ENCODE results near the gene SYT1. TPM values are rescaled to one million over a fixed set of nuclear protein-coding genes. Genes with fewer than 3 reads are reported as not detected.

SYT1 gene
- total and polyA plus RNA-seq, 2 donors (not counting 3 experiments of a cell fraction or from before 2014, with no cell fraction given) = 3.2 to 15.3 TPM

DNA sequence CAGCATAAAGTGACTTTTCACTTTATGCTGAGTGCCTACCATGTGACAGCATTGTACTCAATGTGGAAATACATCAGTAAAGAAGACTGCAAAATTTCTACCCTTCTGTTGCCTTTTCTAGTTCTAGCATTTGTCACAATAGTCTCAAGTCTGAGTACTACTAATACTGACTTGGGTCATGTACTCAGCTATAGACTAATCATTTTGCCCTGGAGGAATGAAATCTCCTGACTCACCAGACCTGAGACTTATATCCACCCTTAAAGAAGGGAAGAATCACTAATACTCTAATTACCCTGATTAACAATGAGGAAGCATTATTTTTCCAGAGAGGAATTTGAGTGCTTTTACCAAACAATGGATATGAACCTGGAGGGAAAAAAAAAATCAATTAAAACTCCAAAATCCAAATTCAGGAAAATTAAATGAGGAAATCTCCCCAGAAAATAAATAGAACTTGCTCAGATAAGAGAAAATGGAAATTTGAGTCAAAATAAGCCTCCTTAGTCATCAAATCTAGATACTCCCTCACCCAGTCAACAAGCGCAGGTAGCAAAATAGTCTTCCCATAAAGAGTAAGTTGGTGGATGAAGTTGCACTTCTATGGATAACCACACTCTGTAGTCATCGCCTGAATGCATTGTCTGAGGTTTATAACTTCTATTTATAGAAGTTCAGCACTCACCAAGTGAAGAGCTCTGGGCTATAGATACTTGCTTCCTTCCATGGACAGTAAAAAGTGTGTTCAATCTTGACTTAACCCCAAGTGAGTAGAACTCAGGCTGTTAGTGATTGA, 386.6 kb downstream of the SYT1 start:
- BruUV-seq (replicated peaks) = no TSS peak
- no peaks in the 10 kb centered on the region for H3K79me2 ChIP-seq (ENCODE audit: control insufficient read depth, insufficient read depth, low read length)
- DNase-seq (ENCODE audit: low read depth, low spot score) (no peak), FAIRE-seq (no peak)
- dilution Hi-C loops (cut with MboI; ENCODE audit: extremely low pct_ligation_motif_present, low sequenced_read_pairs) = no loop called here
- no peak overlapping the region for H2AFZ ChIP-seq (ENCODE audit: low read depth, low read length)
- H3K27me3 ChIP-seq (ENCODE audit: control insufficient read depth in 2 of 2, insufficient read depth in 2 of 2, low read length in 2 of 2) = peaks cover 0 to 1% of the 10 kb centered on the region in 2 experiments
- no peak for TF ChIP-seq GATA2 (IDR thresholded peaks at IDR 0.05; ENCODE audit: insufficient read depth, insufficient read length, low read depth, low read length)
- TF ChIP-seq MYC (IDR thresholded peaks at IDR 0.05; ENCODE audit: low read depth, low read length) = no peak
- TF ChIP-seq JUN (IDR thresholded peaks at IDR 0.05; ENCODE audit: borderline replicate concordance, insufficient read depth, insufficient read length, low read depth) = no peak
- TF ChIP-seq, protein P1, sequence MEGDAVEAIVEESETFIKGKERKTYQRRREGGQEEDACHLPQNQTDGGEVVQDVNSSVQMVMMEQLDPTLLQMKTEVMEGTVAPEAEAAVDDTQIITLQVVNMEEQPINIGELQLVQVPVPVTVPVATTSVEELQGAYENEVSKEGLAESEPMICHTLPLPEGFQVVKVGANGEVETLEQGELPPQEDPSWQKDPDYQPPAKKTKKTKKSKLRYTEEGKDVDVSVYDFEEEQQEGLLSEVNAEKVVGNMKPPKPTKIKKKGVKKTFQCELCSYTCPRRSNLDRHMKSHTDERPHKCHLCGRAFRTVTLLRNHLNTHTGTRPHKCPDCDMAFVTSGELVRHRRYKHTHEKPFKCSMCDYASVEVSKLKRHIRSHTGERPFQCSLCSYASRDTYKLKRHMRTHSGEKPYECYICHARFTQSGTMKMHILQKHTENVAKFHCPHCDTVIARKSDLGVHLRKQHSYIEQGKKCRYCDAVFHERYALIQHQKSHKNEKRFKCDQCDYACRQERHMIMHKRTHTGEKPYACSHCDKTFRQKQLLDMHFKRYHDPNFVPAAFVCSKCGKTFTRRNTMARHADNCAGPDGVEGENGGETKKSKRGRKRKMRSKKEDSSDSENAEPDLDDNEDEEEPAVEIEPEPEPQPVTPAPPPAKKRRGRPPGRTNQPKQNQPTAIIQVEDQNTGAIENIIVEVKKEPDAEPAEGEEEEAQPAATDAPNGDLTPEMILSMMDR (IDR thresholded peaks at IDR 0.05; ENCODE audit: extremely low read depth in 1 of 2, insufficient read depth in 1 of 2, low read depth in 1 of 2, low read length in 2 of 2) = no peak
- TF ChIP-seq, protein P2, sequence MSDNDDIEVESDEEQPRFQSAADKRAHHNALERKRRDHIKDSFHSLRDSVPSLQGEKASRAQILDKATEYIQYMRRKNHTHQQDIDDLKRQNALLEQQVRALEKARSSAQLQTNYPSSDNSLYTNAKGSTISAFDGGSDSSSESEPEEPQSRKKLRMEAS (IDR thresholded peaks at IDR 0.05; ENCODE audit: insufficient read depth, insufficient read length) = no peak
- no peak for TF ChIP-seq EZH2 (IDR thresholded peaks at IDR 0.05; ENCODE audit: borderline replicate concordance, low read depth, low read length, severe bottlenecking)
- TF ChIP-seq FOS (IDR thresholded peaks at IDR 0.05; ENCODE audit: borderline replicate concordance, insufficient read depth, low read length) = no peak
- TF ChIP-seq POLR2AphosphoS5 (IDR thresholded peaks at IDR 0.05; ENCODE audit: insufficient read depth, low read depth, low read length) = no peak
- TF ChIP-seq POLR2A (IDR thresholded peaks at IDR 0.05; ENCODE audit: low read depth, low read length) = no peak
- no peak overlapping the region for H3K9ac ChIP-seq (replicated peaks; ENCODE audit: extremely low read depth, insufficient read depth, low read length)
- intact Hi-C loops (cut with micrococcal nuclease) = loop anchor here (2.0 kb wide), 1 partner anchor 52 kb away; no protein-coding TSS in a partner anchor
- no peak overlapping the region for H3K4me2 ChIP-seq (ENCODE audit: insufficient read depth, low read length)
- peaks cover 3% of the 10 kb centered on the region for H3K4me1 ChIP-seq (ENCODE audit: control insufficient read depth, extremely low read depth, insufficient read depth, low read length)
- no peaks in the 10 kb centered on the region for H4K20me1 ChIP-seq (replicated peaks; ENCODE audit: control insufficient read depth, extremely low read depth, insufficient read depth, low read length)
- ChIA-PET CTCF (interaction anchor here (1.2 to 1.8 kb wide), 2 partner anchors 12 to 781 kb away, joined by 4 read pairs; no protein-coding TSS in a partner anchor), POLR2A (interaction anchor here (0.5 kb wide), 1 partner anchor 565 kb away, joined by 6 read pairs; no protein-coding TSS in a partner anchor)
- H3K36me3 ChIP-seq (ENCODE audit: control insufficient read depth in 2 of 2, extremely low read depth in 1 of 2, insufficient read depth in 2 of 2, low read length in 2 of 2) = no peaks in the 10 kb centered on the region
- H3K9me3 ChIP-seq (replicated peaks; ENCODE audit: control insufficient read depth, insufficient read depth, low read length) = no peaks in the 10 kb centered on the region
- no peaks in the 10 kb centered on the region for H3K9me1 ChIP-seq (replicated peaks; ENCODE audit: control insufficient read depth, extremely low read depth, insufficient read depth, low read length)
- no peak overlapping the region for H3K4me3 ChIP-seq (replicated peaks in 1 of 3; ENCODE audit: insufficient read depth in 1 of 3, low read depth in 1 of 3, low read length in 3 of 3)
- H3K27ac ChIP-seq (ENCODE audit: insufficient read depth, low read depth, low read length) = no peak overlapping the region

Data from endothelial cell of umbilical vein (primary cell).